ENCODE measurements around the gene SEC24B.
"Not testable (repeated sequence)": the region's sequence is repeated elsewhere in the genome, so short reads cannot be mapped to it uniquely, and the experiment has no call there.

Gene SEC24B

DNA sequence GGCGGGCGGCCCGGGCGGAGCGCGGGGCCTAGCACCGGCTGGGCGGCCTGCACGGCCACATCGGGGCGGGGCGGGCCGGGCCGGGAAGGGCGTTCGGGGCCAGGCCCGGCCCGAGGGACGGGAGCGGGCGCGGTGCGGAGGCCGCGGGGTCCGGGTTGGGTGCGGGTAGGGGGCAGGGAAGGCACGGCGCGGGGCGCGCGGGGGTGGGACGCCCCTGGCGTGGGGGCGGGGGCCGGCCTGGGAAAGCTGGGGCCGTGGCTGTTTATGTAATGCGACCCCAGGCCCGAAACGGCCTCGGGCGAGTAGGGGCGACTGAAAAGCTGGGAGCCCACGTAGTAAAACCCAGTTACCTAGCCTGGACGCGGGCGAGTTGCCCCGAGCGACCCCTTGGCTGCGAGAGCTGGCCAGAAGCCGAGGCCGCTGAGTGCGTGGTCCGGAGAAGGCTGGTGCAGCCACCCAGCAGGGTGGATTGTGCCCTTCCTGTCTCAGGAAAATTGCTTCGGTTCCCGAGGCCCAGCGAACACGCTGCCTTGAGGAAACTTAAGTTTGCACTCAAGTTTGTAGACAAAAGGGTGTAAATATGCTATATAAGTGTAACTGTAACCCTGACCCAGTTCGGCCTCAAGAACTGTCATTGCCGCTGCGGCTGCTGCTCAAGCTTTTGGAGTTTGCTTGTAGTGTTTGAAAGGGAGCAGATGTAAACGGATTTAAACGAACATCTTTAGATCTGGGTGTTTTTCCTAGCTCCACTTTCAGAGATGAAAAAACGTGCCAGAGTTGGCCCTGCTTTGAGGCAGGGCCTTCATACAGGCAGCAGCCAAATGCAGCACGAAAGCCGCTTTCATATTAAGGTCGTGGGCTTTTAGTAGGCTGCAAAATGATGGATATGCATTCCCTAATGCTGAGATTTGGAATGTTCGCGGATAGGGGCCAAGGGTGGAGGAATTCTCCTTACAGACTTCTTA, 674 bp downstream of the SEC24B start:
- DNase-seq, result no peak

DNA sequence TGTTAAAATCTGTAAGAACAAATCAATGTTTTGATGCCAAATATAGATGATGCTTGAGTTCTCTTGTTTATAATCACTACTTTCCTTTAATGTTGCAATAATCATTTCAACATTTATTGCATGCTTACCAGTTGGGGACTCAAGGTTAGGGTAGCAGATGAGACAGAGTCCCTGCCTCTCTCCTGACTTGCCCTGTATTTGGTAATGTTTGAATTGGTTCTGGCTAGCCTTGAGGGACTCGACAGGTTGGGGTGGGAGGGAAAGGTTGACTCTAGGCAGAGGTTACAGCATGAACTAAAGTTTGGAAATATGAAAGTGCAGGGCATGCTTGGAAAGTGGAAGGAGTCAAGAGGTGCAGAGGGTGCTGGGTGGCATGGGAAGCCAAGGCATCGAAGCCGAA, 2.0 kb downstream of the SEC24B start:
- no peak for DNase-seq

GRCh38 chr4:109436504-109436903, 2.9 kb downstream of the SEC24B start:
- no peak for DNase-seq

DNA sequence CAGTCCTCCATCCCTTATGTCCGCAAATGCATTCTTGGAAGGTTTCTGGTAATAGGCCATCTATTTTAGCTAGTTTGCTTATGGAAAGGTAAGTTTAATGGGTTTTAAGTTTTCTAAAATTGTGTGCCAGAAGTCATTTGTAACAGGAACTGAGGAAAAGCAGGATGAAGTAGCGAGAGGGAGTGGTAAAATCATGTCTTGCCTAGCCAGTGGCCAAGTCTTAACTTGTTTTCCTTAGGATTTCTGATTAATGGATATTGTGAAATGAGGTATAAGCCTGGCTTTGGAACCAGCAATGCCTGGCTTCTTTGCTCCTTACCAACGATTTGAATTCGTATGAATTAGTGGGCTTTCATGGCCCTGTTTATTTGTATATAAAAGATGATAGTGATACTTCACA, 7.3 kb downstream of the SEC24B start:
- DNase-seq, result no peak

GRCh38 chr4:109441862-109442458, 8.3 kb downstream of the SEC24B start:
- no peak for DNase-seq

DNA sequence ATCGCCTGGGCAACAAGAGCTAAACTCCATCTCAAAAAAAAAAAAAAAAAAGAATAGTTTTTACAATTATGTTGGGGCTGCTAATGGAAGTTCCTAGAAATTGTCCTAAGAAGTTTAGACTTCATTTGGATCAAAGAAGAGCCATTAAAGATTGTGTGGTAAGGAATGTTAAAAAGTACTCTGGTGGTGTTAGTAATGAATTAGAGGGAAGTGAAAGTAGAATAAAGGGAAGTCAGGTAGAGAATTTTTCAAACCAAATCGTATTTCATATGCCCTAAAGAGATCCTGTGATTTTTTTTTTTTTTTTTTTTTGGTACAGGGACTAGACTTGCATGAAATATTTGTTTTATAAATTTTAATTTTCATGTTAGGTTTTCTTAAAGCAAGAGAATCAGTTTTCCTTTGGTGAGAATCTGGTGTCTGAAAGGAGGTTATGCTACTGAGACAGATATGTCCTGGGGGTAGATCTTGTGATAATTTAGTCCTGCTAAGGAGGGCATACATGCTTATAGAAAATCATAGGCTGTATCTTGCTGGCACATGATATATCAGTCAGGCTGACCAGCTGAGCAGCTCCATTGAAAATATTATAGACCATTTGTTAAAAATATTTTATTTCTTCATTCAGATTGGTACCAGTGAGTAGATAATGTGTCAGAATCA, 10.7 kb downstream of the SEC24B start:
- no peak for DNase-seq

- no peak for DNase-seq
Observed at GRCh38 chr4:109447278-109447677, 13.7 kb downstream of the SEC24B start.

DNA sequence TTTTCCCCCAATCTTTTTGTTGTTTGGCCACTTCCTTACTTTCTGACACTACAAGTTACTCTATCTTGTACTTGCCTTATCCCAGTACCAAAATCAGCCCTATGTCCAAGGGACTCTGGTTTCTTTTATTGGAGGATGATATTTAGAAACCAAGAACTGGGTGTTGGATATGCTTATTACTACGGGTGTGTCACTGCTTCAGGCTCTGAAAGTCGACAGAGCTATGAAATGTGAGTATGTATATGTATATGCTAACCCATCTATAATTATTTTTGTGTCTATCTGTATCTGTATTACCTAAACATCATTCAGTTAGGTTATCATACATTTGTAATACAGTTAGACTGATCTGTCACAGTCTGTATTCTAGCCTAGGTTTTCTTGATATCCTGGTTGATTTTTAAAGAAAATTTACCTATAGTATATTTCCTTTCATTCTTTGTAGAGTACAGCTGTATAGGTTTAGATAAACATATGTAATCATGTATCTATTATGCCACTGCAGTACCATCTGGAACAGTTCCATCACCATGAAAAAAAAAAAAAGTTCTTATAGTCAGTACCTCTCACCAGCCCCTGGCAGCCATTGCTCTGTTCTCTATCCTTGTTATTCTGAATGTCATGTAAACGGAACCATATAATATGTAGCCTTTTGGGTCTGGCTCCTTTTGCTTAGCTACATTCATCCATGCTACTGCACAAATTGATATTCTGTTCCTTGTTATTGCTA, 18.1 kb downstream of the SEC24B start:
- DNase-seq, result no peak

GRCh38 chr4:109453110-109453509, 19.5 kb downstream of the SEC24B start:
- not testable (repeated sequence) for DNase-seq

DNA sequence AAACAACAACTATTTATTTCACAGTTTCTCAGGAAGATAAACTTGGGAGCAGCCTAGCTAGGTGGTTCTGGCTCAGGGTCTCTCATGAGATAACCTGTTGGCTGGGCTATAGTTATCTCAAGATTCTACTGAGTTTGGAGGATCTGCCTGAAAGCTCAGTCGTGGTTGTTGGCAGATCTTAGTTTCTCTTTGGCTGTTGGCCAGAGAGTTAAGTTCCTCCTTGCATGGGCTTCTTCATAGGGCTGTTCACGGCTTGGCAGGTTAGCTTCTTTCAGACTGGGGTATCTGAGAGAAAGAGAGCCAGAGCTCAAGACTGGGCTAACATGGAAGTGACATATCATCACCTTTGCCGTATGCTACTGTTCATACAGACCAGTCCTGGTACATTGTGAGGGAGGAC, 28.7 kb downstream of the SEC24B start:
- no peak for DNase-seq

DNA sequence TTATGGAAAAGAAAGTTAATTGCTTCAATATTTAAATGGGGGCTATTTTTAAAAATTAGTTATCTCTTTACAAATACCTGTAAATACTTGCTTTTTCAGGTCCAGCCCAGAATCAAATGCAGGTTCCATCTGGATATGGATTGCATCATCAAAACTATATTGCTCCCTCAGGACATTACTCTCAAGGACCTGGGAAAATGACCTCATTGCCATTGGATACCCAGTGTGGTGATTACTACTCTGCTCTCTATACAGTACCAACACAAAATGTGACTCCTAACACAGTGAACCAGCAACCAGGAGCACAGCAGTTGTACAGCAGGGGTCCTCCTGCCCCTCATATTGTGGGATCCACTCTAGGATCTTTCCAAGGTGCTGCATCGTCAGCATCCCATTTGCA, 29.2 kb downstream of the SEC24B start:
- no peak for DNase-seq

- no peak for DNase-seq
Observed at GRCh38 chr4:109465069-109465468, 31.5 kb downstream of the SEC24B start.

- no peak for DNase-seq
Observed at GRCh38 chr4:109469915-109470314, 36.3 kb downstream of the SEC24B start.

DNA sequence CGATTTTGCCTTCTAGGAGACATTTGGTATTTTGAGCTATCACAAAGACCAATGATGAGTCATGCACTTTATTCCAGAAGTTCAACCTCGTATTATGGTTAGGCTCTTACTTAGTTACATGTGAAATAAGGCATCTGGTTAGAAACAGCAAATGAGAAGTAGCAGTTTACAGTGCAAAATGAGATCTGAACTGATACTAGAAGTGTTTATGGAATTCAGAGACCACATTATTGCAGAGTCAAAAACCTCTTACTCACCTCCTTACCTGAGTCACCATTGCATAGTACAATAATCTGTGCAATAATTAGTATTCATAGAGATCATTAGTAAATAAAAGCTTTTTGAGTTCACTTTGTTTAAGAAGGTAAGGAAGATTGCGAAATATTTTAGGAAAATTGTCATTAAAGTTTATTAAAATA, 38.7 kb downstream of the SEC24B start:
- DNase-seq, result no peak

DNA sequence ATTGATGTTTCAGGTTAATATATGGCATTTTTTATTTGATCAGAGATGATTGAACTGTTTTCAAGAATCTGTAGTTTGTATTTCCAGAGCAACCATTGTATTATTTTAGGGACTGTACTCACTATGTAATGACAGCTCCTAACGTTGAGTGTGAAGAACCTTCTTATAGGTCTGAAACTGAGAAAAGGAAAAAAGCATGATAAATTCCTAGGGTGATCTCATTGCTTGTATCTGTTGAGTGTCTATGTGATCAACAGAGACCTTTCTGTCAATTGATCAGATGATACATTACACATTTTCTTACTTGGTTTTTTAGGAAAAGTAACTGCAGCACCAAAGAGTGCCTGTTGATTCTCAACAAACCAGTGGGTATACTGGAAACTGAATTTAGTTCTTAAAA, 40.2 kb downstream of the SEC24B start:
- DNase-seq, result no peak

- DNase-seq, result no peak
Observed at GRCh38 chr4:109486007-109486406, 52.4 kb downstream of the SEC24B start.

DNA sequence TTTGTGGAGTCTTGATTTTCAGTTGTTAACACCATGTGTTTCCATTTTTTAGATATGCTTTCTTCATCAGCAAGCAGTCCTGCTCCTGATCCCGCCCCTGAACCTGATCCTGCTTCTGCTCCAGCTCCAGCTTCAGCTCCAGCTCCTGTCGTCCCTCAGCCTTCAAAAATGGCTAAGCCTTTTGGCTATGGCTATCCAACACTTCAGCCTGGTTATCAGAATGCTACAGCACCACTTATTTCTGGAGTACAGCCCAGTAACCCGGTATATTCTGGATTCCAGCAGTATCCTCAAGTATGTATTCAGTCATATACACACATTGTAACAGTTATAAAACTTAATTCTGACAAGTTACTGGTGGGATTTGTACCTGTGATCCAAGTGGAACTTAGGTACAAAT, 60.9 kb downstream of the SEC24B start:
- no peak for DNase-seq

- DNase-seq, result no peak
Observed at GRCh38 chr4:109495514-109495913, 61.9 kb downstream of the SEC24B start.

GRCh38 chr4:109496875-109497274, 63.3 kb downstream of the SEC24B start:
- no peak for DNase-seq

GRCh38 chr4:109497511-109497910, 63.9 kb downstream of the SEC24B start:
- DNase-seq, result no peak

GRCh38 chr4:109499513-109499912, 65.9 kb downstream of the SEC24B start:
- DNase-seq, result no peak

DNA sequence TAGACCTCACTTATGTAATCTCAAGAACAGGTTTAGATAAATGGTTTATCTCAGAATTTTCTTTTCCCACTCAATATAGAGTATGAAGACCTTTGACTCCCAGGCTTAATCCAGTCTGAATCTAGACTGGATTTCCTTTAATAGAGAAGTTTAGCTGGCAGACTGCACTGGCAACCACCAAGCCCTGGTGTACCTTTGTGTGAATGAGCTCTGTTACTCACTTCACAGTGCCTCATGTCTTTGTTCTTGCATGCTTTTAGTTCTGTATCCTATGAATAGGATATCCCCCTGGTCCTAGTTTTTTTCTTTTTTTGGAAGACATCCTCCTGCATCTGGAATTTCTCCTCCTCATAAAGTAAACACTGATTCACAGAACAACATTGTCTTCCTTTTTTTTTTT, 73.3 kb downstream of the SEC24B start:
- no peak for DNase-seq

- no peak for DNase-seq
Observed at GRCh38 chr4:109510687-109511086, 77.1 kb downstream of the SEC24B start.
